ENCODE measurements around the gene AK9.

- no peak for TF ChIP-seq ESRRG (CRISPR knock-in tag; IDR thresholded peaks at IDR 0.05)
- TF ChIP-seq ISL1 (CRISPR knock-in tag; IDR thresholded peaks at IDR 0.05): no peak
- TF ChIP-seq PPARA (CRISPR knock-in tag; IDR thresholded peaks at IDR 0.05; ENCODE audit: borderline replicate concordance): no peak
- no peak for TF ChIP-seq ARNTL (CRISPR knock-in tag; IDR thresholded peaks at IDR 0.05; ENCODE audit: borderline replicate concordance, low read depth)
- TF ChIP-seq ZFP30 (CRISPR knock-in tag; IDR thresholded peaks at IDR 0.05): no peak
- TF ChIP-seq, protein P1, sequence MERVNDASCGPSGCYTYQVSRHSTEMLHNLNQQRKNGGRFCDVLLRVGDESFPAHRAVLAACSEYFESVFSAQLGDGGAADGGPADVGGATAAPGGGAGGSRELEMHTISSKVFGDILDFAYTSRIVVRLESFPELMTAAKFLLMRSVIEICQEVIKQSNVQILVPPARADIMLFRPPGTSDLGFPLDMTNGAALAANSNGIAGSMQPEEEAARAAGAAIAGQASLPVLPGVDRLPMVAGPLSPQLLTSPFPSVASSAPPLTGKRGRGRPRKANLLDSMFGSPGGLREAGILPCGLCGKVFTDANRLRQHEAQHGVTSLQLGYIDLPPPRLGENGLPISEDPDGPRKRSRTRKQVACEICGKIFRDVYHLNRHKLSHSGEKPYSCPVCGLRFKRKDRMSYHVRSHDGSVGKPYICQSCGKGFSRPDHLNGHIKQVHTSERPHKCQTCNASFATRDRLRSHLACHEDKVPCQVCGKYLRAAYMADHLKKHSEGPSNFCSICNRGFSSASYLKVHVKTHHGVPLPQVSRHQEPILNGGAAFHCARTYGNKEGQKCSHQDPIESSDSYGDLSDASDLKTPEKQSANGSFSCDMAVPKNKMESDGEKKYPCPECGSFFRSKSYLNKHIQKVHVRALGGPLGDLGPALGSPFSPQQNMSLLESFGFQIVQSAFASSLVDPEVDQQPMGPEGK (CRISPR knock-in tag; IDR thresholded peaks at IDR 0.05; ENCODE audit: borderline replicate concordance): no peak
Measured at GRCh38 chr6:109701774-109702173, 10.8 kb upstream of the AK9 start.

Measured in SK-N-SH treated with all-trans-retinoic acid at 6 μM for 48 hours (cell line).